Naive thymus-derived CD4-positive, alpha-beta T cell (primary cell): ENCODE results near the gene CXorf38. TPM values are rescaled to one million over a fixed set of nuclear protein-coding genes. Genes with fewer than 3 reads are reported as not detected.
"Not testable (repeated sequence)": the region's sequence is repeated elsewhere in the genome, so short reads cannot be mapped to it uniquely, and the experiment has no call there.

Experiments used
- ATAC-seq: fragments of 150-1000 bp; cut with Tn5 transposase; 2 replicates; pipeline ENCODE4 v1.10.0; 2021; ENCODE audit warnings: mild to moderate bottlenecking, moderate library complexity
- CTCF ChIA-PET: fragments of 350-600 bp; sonication (Branson Sonifier 250); formaldehyde crosslinking; loops from one replicate; lab custom pipeline; 2021; ENCODE audit warnings: antibody characterized with exemption; lab: Charles Lee
- POLR2A ChIA-PET: fragments of 350-600 bp; sonication (Branson Sonifier 250); formaldehyde crosslinking; loops from one replicate; lab custom pipeline; 2021; ENCODE audit warnings: antibody characterized with exemption, inconsistent platforms; lab: Charles Lee
- DNase-seq, 9 donors: peaks; one replicate each; pipeline versions ENCODE4 v3.0.0 to v3.0.0-alpha.2; 2020 to 2022; ENCODE audit warnings: mixed read lengths in 1 of 9
- H3K27ac ChIP-seq: one replicate; pipeline ENCODE4 v1.7.0; 2013; ENCODE audit warnings: mild to moderate bottlenecking, low read depth, low read length, moderate library complexity
- H3K27me3 ChIP-seq, 2 donors: one replicate each; pipeline ENCODE4 v1.7.0; 2013; ENCODE audit warnings: low read length in 2 of 2, mild to moderate bottlenecking in 2 of 2, moderate library complexity in 2 of 2; ENCODE audit not compliant: control insufficient read depth in 2 of 2, insufficient read depth in 2 of 2
- H3K36me3 ChIP-seq, 3 experiments: 1 replicate in 2 of 3; 2 replicates in 1 of 3; pipeline ENCODE4 v1.7.0; 2013; ENCODE audit warnings: low read length in 3 of 3, mild to moderate bottlenecking in 3 of 3, moderate library complexity in 1 of 3; ENCODE audit not compliant: insufficient read depth in 3 of 3, control insufficient read depth in 2 of 3
- H3K4me1 ChIP-seq, 2 donors: one replicate each; pipeline ENCODE4 v1.7.0; 2013; ENCODE audit warnings: low read length in 2 of 2, mild to moderate bottlenecking in 2 of 2, moderate library complexity in 1 of 2; ENCODE audit not compliant: control insufficient read depth in 2 of 2, insufficient read depth in 2 of 2
- H3K4me3 ChIP-seq: 2 replicates; pipeline ENCODE4 v1.7.0; 2013; ENCODE audit warnings: mild to moderate bottlenecking, low read length
- H3K9me3 ChIP-seq, 3 experiments: 1 replicate in 2 of 3; 2 replicates in 1 of 3; pipeline ENCODE4 v1.7.0; 2013; ENCODE audit warnings: low read length in 3 of 3; ENCODE audit not compliant: control insufficient read depth in 2 of 3
- H3K27ac Mint-ChIP-seq, 9 donors: one replicate each; pipeline ENCODE4 v1.8.0; 2020 to 2022; ENCODE audit warnings: mixed read lengths in 9 of 9, mild to moderate bottlenecking in 8 of 9, moderate library complexity in 5 of 9, inconsistent platforms in 2 of 9
- H3K27me3 Mint-ChIP-seq, 5 donors: one replicate each; pipeline ENCODE4 v1.8.0; 2021 to 2022; ENCODE audit warnings: mixed read lengths in 5 of 5, mild to moderate bottlenecking in 1 of 5
- H3K36me3 Mint-ChIP-seq, 5 donors: one replicate each; pipeline ENCODE4 v1.8.0; 2020 to 2022; ENCODE audit warnings: mixed read lengths in 5 of 5, mild to moderate bottlenecking in 3 of 5, inconsistent platforms in 1 of 5
- H3K4me1 Mint-ChIP-seq, 7 donors: one replicate each; pipeline ENCODE4 v1.8.0; 2020 to 2022; ENCODE audit warnings: mixed read lengths in 7 of 7, mild to moderate bottlenecking in 3 of 7, inconsistent platforms in 1 of 7
- H3K4me3 Mint-ChIP-seq, 10 donors: one replicate each; pipeline ENCODE4 v1.8.0; 2020 to 2022; ENCODE audit warnings: mild to moderate bottlenecking in 10 of 10, mixed read lengths in 10 of 10, moderate library complexity in 6 of 10, inconsistent platforms in 2 of 10
- H3K9me3 Mint-ChIP-seq, 11 donors: one replicate each; pipeline ENCODE4 v1.8.0; 2020 to 2022; ENCODE audit warnings: mixed read lengths in 11 of 11, mild to moderate bottlenecking in 4 of 11, inconsistent platforms in 1 of 11, moderate library complexity in 1 of 11
- intact Hi-C, 2 donors: fragments of 100-400 bp; cut with micrococcal nuclease; formaldehyde crosslinking; loops; one replicate each; pipeline ENCODE4 v1.15.1; 2023
- polyA plus RNA-seq, 2 donors: library from polyadenylated mRNA; unstranded; fragments of 300-500 nt; fragmentation: Illumina TruSeq; gene quantifications; one replicate each; pipeline ENCODE4 v1.2.3, GENCODE V29; 2021
- total RNA-seq, 6 experiments: library from RNA in 5 of 6; stranded (reverse) in 5 of 6; gene quantifications; 1 replicate in 5 of 6; 2 replicates in 1 of 6; pipeline ENCODE4 v1.2.3 and lab custom pipeline; 2021 to 2026

Gene CXorf38
- total and polyA plus RNA-seq, 7 experiments from 2014 or later = 15.0 to 34.8 (median 23.8) TPM

GRCh38 chrX:40589616-40590321 lies 57.6 kb downstream of the CXorf38 start:
- peak in 7 of 9 donors; percentile 45 to 72 (median 59) for DNase-seq
- H3K4me3 ChIP-seq, H3K9me3 ChIP-seq, H3K27me3 ChIP-seq, H3K9me3 Mint-ChIP-seq, H3K27me3 Mint-ChIP-seq: not testable (repeated sequence)
- Histone ChIP-seq H3K4me1 (peaks cover 0 to 12% of the 10 kb centered on the region in 2 donors), H3K36me3 (peaks cover 0 to 24% (median 0%) of the 10 kb centered on the region in 3 experiments), H3K27ac (peak overlapping the region; percentile 18)
- intact Hi-C loops = loop anchor here (1.0 to 10.0 kb wide), 6 partner anchors 8 to 1785 kb away; partner anchors contain the start of genes ATP6AP2 (in 1 of the 2), MID1IP1 (in 1 of the 2) and USP9X (in 1 of the 2)
- Mint-ChIP-seq H3K27ac (peak overlapping the region; percentile 24 to 84 (median 68)), H3K4me1 (peaks cover 14 to 63% (median 41%) of the 10 kb centered on the region in 7 donors), H3K36me3 (peaks cover 6 to 17% (median 8%) of the 10 kb centered on the region in 5 donors), H3K4me3 (peak overlapping the region; percentile 39 to 74 (median 56))
- ChIA-PET CTCF (interaction anchor here (0.6 to 1.6 kb wide), 2 partner anchors 45 to 670 kb away, joined by 3 to 4 read pairs; no protein-coding TSS in a partner anchor), POLR2A (interaction anchor here (0.6 to 1.0 kb wide), 2 partner anchors 9 kb away, joined by 3 read pairs; partner anchors contain the start of gene ATP6AP2)
- ATAC-seq = peak; percentile 97

GRCh38 chrX:40587623-40588022 lies 59.7 kb downstream of the CXorf38 start:
- Mint-ChIP-seq H3K27ac (peak overlapping the region in 3 of 9 donors; percentile 5 to 21 (median 9)), H3K4me3 (peak overlapping the region in 2 of 10 donors; percentile 6 to 13), H3K4me1 (peaks cover 26 to 76% (median 50%) of the 10 kb centered on the region in 7 donors), H3K36me3 (peaks cover 0 to 12% (median 8%) of the 10 kb centered on the region in 5 donors)
- CTCF ChIA-PET = interaction anchor here (0.7 to 1.1 kb wide), 2 partner anchors 43 to 65 kb away, joined by 3 to 5 read pairs; no protein-coding TSS in a partner anchor
- intact Hi-C loops = loop anchor here (2.0 to 10.0 kb wide), 4 partner anchors 13 to 1783 kb away; partner anchors contain the start of genes MID1IP1 (in 1 of the 2) and USP9X (in 1 of the 2)
- not testable (repeated sequence) for H3K27me3 Mint-ChIP-seq, H3K27me3 ChIP-seq, ATAC-seq, H3K4me3 ChIP-seq, H3K27ac ChIP-seq, H3K9me3 Mint-ChIP-seq, H3K9me3 ChIP-seq
- Histone ChIP-seq H3K36me3 (peaks cover 0 to 14% (median 0%) of the 10 kb centered on the region in 3 experiments), H3K4me1 (peaks cover 2 to 13% of the 10 kb centered on the region in 2 donors)
- DNase-seq = peak in 1 of 9 donors; percentile 9
- POLR2A ChIA-PET = interaction anchor here (0.6 kb wide), 1 partner anchor 64 kb away, joined by 4 read pairs; no protein-coding TSS in a partner anchor

- ChIA-PET CTCF (interaction anchor here (0.6 kb wide), 1 partner anchor 67 kb away, joined by 3 read pairs; no protein-coding TSS in a partner anchor), POLR2A (interaction anchor here (1.4 kb wide), 1 partner anchor 63 kb away, joined by 3 read pairs; no protein-coding TSS in a partner anchor)
- H3K27me3 ChIP-seq = no peaks in the 10 kb centered on the region
- H3K4me1 Mint-ChIP-seq = peaks cover 29 to 52% (median 48%) of the 10 kb centered on the region in 7 donors
- H3K4me3 Mint-ChIP-seq = peak overlapping the region in 7 of 10 donors; percentile 14 to 94 (median 67)
- H3K4me3 ChIP-seq = no peak overlapping the region
- H3K27me3 Mint-ChIP-seq = no peaks in the 10 kb centered on the region
- H3K9me3 Mint-ChIP-seq = peaks cover 0 to 3% (median 0%) of the 10 kb centered on the region in 11 donors
- peak overlapping the region in 1 of 9 donors; percentile 25 for H3K27ac Mint-ChIP-seq
- peaks cover 13 to 16% of the 10 kb centered on the region in 2 donors for H3K4me1 ChIP-seq
- intact Hi-C loops = loop anchor here in 1 of 2 donors (5.0 to 10.0 kb wide), 3 partner anchors 41 to 1778 kb away; partner anchors contain the start of genes MID1IP1 and USP9X
- H3K36me3 Mint-ChIP-seq = peaks cover 0 to 4% (median 0%) of the 10 kb centered on the region in 5 donors
- no peaks in the 10 kb centered on the region for H3K36me3 ChIP-seq
- DNase-seq (no peak), ATAC-seq (no peak)
- no peaks in the 10 kb centered on the region for H3K9me3 ChIP-seq
- H3K27ac ChIP-seq = no peak overlapping the region
Measured at GRCh38 chrX:40582811-40583210, 64.5 kb downstream of the CXorf38 start.

GRCh38 chrX:40582178-40582577 lies 65.2 kb downstream of the CXorf38 start:
- not testable (repeated sequence) for ATAC-seq, H3K27me3 Mint-ChIP-seq, H3K36me3 Mint-ChIP-seq, H3K9me3 Mint-ChIP-seq, H3K36me3 ChIP-seq, DNase-seq, H3K27me3 ChIP-seq, H3K27ac ChIP-seq, H3K4me3 ChIP-seq, H3K9me3 ChIP-seq
- POLR2A ChIA-PET = interaction anchor here (0.8 to 1.9 kb wide), 3 partner anchors 11 to 64 kb away, joined by 3 to 10 read pairs (median 3); no protein-coding TSS in a partner anchor
- peaks cover 13 to 16% of the 10 kb centered on the region in 2 donors for H3K4me1 ChIP-seq
- Mint-ChIP-seq H3K27ac (peak overlapping the region in 2 of 9 donors; percentile 53 to 95), H3K4me3 (peak overlapping the region; percentile 51 to 94 (median 87)), H3K4me1 (peaks cover 29 to 47% (median 44%) of the 10 kb centered on the region in 7 donors)
- intact Hi-C loops = loop anchor here in 1 of 2 donors (5.0 to 10.0 kb wide), 3 partner anchors 40 to 1777 kb away; partner anchors contain the start of genes MID1IP1 and USP9X
- CTCF ChIA-PET = interaction anchor here (0.6 kb wide), 1 partner anchor 67 kb away, joined by 3 read pairs; no protein-coding TSS in a partner anchor

GRCh38 chrX:40581336-40581920 lies 65.9 kb downstream of the CXorf38 start:
- Histone ChIP-seq H3K9me3 (no peaks in the 10 kb centered on the region), H3K27ac (peak overlapping the region; percentile 90), H3K4me3 (peak overlapping the region; percentile 81), H3K36me3 (no peaks in the 10 kb centered on the region), H3K4me1 (peaks cover 13 to 16% of the 10 kb centered on the region in 2 donors), H3K27me3 (no peaks in the 10 kb centered on the region)
- intact Hi-C loops = loop anchor here (1.0 to 10.0 kb wide), 7 partner anchors 8 to 1777 kb away; partner anchors contain the start of genes USP9X (in 2 of the 2), MED14 (in 1 of the 2) and MID1IP1 (in 1 of the 2)
- peaks cover 28 to 45% (median 40%) of the 10 kb centered on the region in 7 donors for H3K4me1 Mint-ChIP-seq
- H3K27me3 Mint-ChIP-seq = no peaks in the 10 kb centered on the region
- H3K9me3 Mint-ChIP-seq = peaks cover 0 to 3% (median 0%) of the 10 kb centered on the region in 11 donors
- peak overlapping the region; percentile 74 to 94 (median 88) for H3K4me3 Mint-ChIP-seq
- peaks cover 0 to 4% (median 0%) of the 10 kb centered on the region in 5 donors for H3K36me3 Mint-ChIP-seq
- ChIA-PET CTCF (no interaction called here), POLR2A (interaction anchor here (0.6 to 2.6 kb wide), 10 partner anchors 8 to 748 kb away, joined by 3 to 10 read pairs (median 3); partner anchors contain the start of gene MED14)
- peak; percentile 33 for ATAC-seq
- peak overlapping the region in 8 of 9 donors; percentile 42 to 95 (median 80) for H3K27ac Mint-ChIP-seq
- peak in 8 of 9 donors; percentile 7 to 50 (median 37) for DNase-seq
